Activated gamma-delta T cell (primary cell): ENCODE data around the gene EFNA3.

Experiments used
- DNase-seq: peaks from one replicate; lab custom pipeline; 2025; lab: John Stamatoyannopoulos, UW

Gene EFNA3

DNA sequence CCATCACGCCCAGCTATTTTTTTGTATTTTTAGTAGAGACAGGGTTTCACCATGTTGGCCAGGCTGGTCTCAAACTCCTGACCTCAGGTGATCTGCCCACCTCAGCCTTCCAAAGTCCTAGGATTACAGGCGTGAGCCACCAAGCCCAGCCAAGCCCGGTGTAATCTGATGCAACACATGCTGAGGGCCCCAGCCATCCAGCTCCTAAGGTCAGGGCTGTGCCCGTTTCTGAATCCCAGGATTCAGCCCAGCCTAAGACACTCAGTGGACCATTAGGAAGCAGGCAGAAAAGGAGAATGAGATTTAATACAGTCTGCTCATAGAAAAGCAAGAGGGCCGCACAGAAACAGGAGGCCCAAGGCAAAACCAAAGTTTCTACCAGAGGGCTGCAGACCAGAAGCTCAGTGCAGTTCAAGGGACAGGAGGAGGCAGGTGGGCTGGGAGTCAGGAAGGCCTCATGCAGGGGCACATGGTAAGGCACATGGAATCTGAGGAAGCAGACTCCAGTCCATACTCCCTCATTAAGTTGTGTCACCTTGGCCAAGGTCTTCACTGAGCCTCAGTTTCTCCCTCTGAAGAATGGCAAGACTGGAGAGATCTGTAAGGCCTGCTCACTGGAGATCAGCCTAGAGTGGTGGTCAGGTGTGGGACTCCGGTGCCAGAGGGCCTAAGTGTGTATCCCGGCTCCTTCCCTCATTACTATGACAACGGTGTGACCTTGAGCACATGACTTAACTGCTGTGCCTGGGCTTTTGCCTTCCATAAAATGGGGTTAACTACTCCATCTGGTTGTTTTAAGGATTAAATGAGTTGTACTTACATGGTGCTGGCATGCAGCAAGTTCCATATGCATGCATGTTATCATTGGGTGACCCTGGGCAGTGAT is 29.9 kb upstream of the EFNA3 start:
- DNase-seq, result no peak

DNA sequence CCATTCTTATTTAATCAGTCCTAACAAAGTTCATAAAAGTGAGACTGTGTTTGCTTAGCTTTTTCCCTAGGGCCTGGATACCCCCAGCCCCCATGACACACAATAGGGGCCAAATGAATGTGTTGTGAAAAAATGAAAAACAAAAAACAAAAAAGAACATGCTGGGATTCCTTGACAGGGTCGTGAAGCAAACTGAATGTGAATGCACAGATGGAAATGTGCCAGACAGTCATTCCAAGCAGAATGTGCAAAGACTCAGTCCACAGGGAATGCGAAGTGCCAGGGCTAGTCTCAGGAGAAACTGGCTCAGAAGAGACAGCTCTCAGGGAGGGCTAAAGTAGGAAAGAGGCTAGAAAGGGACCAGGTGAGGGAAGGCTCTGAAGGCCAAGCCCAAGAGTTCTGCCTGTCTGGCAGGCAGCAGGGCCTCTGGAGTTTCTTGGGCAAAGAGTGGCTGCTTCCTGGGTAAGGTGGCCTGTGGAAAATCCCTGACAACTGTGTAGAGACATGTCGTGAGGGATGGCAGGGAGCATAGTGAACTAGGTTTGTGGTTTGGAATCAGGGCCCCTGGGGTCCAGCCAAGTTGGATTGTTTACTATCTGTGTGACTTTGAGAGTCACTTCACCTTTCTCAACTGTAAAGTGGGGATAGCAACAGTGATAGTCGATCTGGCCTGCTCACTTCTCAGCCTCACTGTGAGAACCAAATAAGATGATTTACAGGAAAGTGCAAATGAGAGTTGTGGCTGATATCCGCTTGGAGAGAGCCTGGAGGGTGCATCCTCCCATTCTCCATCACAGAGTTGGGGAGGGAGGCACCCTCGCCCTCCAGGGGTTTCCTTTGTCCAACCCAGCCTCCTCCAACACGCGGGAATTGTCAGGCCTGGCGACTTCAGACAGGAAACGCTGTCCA is 28.7 kb upstream of the EFNA3 start:
- no peak for DNase-seq

DNA sequence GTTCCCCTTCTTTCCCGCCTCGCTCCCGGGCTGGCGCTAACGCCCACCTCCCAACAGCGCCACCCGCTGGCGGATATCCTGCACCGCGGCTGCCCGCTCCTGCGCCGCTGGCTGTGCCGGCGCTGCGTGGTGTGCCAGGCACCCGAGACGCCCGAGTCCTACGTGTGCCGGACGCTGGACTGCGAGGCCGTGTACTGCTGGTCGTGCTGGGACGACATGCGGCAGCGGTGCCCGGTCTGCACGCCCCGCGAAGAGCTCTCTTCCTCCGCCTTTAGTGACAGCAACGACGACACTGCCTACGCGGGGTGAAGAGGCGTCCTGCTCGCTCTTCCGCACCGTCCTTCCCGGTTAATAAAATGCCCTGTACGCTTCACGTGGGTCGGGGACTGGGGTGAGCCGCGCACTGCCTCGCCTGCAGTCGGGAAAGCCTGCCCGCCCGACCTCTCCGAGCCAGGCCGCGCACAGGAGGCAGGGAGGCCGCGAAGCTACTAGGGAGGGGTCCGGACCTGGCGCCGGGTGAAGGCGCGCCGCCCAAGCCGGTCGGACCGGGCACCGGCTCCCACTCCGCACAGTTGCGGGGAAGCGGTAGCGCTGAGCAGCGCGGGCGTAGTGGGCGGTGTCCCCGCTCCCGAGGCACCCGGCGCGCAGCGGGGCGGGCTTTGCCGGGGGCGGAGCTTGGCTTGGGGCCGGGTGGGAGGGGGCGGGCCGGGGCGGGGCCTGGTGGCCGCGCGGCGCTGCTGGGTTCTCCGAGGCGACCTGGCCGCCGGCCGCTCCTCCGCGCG is 27.9 kb upstream of the EFNA3 start, which contains the start of gene ADAM15:
ADAM15 (plus strand) TSS at position 757 of the 782 bp plus-strand sequence. CDS start 71 bp downstream, outside the sequence.
- peak; percentile 69 for DNase-seq

DNA sequence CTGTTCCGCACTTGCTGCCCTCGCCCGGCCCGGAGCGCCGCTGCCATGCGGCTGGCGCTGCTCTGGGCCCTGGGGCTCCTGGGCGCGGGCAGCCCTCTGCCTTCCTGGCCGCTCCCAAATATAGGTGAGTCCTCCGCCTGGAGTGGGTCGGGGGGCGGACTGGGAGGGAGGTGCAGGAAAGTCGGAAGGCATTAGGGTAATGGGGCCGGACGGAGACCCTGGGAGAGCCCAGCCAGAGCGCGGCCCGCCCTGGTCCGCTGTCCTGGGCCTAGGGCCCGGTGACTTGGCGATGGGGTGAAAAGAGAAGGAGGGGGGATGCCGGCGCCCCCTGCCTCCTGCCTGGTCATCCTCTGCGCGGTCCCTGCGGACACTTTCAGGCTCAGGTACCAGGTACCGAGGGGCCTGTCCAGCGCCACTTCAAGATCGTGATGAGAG is 27.3 kb upstream of the EFNA3 start:
- no peak for DNase-seq

DNA sequence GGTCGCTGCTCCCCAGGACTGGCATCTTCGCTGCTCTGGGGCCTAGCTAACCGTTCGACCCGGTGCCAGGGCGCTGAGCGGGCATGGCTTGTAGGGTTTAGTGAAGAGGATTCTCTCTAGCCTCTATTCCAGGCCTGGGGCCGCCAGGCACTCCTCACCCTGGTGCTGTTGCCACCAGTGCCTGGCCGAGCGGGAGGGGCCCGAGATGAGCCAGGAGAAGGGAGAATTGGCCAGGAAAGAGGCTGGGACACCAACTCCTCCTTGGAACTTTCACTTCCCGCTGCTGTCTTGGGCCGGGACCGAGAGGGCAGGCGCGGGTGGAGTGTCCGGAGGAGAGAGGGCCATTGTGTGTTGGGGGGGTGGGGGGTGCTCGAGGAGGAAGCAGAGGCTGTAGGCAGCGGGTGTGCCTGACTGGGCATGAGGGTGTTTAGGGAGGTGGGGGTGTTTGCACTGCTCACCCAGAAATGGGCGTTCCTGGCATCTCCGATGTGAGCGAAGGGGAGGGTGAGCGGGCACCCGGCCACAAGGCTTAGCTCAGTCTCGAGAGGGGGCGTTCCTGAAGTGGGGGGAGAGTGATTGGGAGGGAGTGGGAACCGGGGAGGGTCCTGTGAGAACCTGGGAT is 26.7 kb upstream of the EFNA3 start:
- DNase-seq, result no peak

DNA sequence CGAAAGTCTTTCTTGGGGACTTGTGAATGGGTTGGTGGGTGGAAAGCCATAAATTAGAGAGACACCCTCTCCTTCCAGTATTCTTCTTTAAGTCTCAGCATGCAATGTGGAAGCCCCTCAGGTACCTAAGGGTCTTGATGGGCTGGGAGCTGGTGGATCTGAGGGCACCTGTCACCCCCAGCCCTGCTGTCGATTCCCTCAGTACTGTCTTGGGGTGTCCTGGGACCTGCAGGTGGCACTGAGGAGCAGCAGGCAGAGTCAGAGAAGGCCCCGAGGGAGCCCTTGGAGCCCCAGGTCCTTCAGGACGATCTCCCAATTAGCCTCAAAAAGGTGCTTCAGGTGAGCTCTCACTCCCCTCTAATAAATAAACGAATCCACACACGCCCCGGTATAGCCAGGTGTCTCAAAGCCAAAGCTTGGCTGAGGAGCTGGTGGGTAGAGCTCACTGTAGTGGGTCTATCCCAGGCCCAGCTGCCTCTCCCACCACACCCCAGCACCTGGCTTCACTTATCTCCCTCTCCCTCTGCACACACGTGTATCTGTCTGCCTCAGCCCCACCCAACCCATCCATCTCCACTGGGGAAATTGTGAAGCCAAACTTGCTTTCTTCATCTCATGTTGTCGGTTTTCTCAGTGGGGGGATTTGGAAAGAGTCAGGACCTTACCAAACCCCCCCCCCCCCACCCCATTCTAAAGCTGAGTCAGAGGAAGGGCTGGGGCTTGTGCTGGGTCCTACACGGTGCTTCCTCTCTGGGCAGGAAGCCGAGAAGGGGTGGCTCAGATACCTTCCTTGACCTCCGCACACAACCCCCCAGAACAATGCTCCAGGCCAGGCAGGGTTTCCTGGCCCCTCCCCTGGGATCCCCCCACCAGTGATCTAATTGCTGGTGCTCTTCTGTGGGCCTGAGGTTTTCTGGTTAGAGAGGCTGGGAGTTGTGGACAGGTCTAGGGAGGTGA is 25.9 kb upstream of the EFNA3 start:
- DNase-seq, result no peak

DNA sequence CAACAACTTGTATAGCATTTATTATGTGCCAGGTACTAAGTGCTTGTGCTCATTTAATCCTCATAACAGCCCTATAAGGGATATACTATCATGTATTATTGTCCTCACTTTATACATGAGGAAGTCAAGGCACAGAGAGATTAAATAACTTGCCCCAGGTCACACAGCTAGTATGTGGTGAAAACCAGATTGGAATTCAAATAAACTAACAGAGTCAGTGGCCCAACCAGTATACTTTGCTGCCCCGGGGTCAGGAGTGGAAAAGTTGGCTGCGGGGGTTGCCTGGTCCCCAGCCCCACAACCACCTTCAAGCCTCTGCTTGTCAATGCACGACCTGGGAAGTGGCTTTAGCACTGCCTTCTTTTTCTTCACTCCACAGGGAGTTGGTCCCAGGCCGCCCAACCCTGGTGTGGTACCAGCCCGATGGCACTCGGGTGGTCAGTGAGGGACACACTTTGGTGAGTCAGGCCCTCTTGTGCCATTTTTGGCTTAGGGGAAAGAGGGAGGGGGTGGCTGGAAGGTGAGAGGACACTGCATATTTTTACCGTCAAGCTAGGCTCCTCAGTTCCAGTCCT is 25.0 kb upstream of the EFNA3 start:
- DNase-seq, result no peak

DNA sequence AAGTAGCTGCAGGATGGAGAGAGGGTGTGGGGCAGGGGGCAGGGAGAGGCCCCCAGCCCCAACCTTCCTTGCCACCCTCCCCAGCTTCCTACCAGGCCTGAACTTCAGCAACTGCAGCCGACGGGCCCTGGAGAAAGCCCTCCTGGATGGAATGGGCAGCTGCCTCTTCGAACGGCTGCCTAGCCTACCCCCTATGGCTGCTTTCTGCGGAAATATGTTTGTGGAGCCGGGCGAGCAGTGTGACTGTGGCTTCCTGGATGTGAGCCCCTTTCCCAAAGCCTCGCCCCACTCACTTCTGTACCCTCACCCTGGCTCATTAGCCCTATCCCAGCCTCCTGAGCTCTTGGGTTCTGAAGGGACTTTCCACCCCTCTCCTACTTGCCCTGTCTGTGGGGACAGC is 21.5 kb upstream of the EFNA3 start:
- DNase-seq, result no peak

DNA sequence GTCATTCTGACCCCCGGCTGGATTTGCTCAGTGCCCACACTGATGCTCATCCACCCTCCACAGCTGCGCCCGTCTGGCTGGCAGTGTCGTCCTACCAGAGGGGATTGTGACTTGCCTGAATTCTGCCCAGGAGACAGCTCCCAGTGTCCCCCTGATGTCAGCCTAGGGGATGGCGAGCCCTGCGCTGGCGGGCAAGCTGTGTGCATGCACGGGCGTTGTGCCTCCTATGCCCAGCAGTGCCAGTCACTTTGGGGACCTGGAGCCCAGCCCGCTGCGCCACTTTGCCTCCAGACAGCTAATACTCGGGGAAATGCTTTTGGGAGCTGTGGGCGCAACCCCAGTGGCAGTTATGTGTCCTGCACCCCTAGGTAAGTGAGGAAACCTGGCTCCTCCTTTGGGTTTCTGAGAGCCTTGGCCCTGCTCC is 20.8 kb upstream of the EFNA3 start:
- DNase-seq, result no peak

DNA sequence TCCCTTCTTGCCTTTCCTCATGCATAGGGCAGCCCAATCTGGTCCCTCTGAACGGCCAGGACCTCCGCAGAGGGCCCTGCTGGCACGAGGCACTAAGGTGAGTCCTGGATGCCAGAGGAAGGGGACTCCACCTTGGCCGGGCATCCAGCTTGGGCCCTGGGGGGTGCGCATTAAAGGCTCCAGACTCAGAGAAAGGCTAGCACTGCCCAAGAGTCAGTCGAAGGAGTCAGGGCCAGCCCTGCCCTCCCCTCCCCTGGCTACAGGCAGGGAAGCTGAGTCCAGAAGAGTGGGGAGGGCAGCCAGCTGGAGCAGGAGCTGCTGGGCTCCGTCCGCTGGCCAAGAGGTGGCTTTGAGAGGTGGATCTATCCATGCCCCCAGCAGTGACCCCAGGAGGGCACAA is 17.9 kb upstream of the EFNA3 start:
- DNase-seq, result no peak

DNA sequence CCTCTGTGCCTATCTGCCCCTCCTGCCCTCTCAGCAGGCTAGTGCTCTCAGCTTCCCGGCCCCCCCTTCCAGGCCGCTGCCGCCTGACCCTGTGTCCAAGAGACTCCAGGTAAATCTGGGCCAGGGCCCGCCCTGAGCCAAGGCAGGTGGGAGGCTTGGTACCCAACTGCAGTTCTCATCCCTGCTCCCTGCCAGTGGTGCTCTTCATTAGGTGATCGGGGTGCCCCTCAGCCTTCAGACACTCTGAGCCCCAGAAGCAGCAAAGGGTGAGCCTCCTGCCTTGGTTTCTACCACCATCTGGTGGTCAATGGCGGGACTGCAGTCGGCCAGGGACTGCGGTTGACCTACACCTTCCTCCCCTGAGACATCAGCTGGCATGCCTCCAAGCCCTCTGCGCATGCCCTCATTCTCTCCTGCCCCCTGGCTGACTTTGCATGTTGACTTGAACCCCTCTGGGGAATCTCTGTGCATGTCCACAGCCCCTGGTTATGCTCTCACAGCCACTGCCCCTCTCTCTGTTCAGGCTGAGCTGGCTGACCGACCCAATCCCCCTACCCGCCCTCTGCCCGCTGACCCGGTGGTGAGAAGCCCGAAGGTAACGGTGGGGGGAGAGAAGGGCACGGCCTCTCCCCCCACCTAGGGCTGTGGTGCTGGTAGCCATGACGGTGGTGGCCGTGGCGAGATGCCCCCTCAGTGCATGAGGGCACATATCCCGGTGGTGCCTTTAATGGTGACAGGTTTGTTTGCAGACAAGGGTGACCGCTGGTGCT is 17.1 kb upstream of the EFNA3 start:
- peak; percentile 36 for DNase-seq

DNA sequence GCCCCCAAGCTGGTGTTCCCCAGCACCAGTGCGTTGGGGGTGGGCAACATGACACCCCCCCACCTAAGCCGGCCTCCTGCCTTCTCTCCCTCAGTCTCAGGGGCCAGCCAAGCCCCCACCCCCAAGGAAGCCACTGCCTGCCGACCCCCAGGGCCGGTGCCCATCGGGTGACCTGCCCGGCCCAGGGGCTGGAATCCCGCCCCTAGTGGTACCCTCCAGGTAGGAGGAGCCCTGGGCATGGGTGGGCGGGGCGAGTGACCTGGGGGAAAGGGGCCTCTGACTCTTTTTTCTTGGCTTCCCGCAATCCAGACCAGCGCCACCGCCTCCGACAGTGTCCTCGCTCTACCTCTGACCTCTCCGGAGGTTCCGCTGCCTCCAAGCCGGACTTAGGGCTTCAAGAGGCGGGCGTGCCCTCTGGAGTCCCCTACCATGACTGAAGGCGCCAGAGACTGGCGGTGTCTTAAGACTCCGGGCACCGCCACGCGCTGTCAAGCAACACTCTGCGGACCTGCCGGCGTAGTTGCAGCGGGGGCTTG is 16.4 kb upstream of the EFNA3 start:
- DNase-seq, result no peak

DNA sequence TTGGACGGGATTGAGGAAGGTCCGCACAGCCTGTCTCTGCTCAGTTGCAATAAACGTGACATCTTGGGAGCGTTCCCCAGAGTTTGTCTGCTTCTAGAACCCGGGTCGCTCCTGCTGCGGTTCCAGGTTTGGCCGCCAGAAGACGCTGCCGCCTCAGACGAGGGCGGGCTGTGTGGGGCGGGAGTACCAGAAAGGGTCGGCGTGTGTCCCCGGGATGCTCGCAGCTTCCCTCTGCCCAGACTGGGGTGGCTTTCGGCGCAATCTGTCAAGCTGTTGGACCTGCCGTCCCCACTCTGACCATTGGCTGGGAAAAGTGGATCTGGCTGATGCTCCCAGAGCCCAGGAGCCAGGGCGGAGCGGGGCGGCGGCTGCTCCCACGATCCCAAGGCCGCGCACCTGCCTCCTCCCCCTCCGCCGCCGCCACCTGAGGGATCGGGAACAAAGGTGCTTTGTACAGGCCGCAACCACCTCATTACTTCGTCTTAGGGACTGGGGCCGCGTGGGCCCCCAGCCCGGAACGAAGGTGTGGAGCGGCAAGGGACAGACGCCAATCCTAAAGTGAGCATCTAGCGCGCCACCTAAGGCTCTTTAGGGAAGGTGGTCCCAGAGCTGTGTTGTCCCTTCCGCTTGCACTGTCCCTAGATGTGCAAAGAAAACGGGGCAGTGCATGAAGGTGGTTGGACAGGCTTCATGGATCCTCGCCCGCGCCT is 15.8 kb upstream of the EFNA3 start:
- no peak for DNase-seq

DNA sequence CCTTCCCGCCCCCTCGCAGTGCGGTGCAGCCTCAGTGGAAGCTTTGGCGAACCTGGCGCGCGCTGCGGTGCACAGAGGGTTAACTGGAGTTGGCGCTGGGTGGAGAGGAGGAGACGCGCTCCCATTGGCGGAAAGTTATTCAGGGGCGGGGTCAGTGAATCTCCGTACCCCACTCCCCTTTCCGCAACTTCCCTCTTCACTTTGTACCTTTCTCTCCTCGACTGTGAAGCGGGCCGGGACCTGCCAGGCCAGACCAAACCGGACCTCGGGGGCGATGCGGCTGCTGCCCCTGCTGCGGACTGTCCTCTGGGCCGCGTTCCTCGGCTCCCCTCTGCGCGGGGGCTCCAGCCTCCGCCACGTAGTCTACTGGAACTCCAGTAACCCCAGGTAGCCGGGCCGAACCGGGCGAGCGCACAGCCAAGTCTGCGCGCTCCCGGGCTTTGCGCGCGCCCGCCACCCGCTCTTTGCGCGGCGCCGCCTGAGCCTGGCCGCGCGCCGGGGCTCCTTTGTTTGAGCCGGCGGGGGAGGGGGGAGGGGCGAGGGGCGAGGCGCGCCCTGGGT is 15.0 kb upstream of the EFNA3 start, which contains the start of gene EFNA4:
EFNA4 (plus strand) TSS at position 191 of the 561 bp plus-strand sequence; CDS start at position 275, 84 bp downstream.
- DNase-seq, result peak; percentile 46

DNA sequence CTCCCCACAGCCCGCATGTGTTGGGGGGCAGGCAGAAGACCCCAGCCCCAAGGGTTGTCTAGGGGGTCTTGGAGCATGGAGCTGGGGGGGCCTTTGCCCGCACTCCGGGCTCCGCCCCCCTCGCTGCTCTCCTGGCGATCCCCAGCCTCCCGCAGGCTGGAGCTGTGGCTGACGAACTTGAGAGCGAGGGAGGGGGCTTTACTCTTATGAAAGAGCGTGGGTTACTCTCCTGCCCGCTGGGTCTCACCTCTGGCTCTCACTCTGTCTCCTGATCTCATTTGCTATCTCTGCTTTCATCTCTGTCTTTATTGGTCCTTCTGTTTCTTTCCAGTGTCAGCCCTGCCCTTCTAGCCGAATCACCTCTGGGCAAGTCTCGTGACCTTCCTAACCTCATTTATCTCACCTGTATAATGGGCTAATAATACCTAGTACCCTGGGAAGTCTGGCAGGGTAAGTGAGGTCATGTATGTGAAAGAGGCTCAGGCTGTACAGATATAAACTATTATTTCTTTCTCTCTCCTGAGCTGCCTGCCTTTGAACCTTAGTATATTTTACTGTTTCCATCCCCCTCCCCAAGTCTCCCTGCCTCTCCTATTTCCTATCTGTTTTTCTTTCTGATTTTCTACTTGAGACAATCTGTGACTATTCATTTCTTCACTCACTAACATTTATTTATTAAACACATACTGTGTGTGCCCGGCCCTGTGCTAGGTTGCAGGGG is 14.4 kb upstream of the EFNA3 start:
- DNase-seq, result peak; percentile 41

DNA sequence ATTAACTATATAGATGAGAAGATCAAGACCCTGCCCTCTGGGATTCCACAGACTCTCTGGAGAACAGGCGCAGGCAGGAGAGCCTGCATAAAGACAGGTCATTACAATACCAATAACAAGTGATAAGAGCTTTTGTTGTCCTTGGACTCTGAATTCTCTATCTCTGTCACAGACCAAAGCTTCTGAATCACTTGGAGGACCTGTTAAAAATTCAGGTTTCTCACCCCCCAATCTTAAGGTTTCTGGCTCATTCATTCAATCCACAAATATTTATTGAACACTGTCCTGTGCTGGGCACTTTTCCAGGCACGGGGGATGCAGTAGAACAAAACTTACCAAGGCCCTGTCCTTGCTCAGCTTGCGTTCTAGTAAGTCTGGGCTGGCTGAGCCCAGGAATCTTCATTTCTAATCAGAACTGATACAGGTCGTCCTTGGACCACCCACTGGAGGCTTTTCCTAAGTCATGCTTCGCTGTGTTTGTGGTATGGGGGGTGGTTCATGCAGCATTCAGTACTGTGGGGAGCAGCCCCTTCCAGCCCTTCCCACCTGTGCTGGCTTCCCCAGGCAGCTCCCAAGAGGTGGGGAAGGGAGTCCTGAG is 13.7 kb upstream of the EFNA3 start:
- no peak for DNase-seq

DNA sequence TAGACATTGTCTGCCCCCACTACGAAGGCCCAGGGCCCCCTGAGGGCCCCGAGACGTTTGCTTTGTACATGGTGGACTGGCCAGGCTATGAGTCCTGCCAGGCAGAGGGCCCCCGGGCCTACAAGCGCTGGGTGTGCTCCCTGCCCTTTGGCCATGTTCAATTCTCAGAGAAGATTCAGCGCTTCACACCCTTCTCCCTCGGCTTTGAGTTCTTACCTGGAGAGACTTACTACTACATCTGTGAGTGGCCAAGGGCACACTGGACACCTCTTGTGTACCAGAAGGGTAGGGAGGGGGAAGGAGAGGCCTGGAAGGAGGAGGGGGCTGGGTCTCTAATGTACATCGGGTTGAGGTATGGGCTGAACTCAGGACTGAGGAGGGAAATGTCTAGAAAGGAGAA is 11.9 kb upstream of the EFNA3 start:
- no peak for DNase-seq
